GM13976 (cell line): ENCODE measurements around the gene RTTN.

ENCODE experiments used
- DNase-seq: peaks from one replicate; pipeline ENCODE4 v3.0.0; 2012; ENCODE audit warnings: low spot score
- in situ Hi-C: fragments of 300-500 bp; cut with MboI; formaldehyde crosslinking; loops from one replicate; pipeline ENCODE4 v1.12.0; 2022; ENCODE audit warnings: low sequenced_read_pairs, mixed read lengths, inconsistent platforms; ENCODE audit not compliant: unreplicated experiment
- TF ChIP-seq, protein P1 (sequence below): IDR thresholded peaks from 2 replicates; pipeline ENCODE4 v1.5.1; 2012; ENCODE audit warnings: borderline replicate concordance, mild to moderate bottlenecking; ENCODE audit not compliant: insufficient read depth; ENCODE audit errors: extremely low read depth, missing control alignments, control extremely low read depth

Gene RTTN

DNA sequence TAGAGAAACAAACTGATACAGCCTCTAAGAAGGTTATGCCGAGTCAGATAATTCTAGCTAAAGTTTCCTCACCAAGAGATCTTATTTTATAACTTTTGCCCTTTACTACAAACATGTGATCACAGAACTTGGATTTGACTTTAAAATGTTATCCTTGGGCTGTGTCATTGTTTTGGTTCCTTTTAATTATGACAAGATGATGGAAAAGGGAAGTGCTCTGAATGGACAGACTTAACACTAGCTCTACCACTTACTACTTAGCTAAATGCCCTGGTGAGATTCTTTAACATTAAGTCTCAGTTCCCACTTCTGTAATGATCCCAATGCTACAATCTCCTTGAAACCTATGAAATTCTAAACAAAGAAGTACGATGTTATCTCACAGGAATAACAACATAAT lies 69.9 kb downstream of the RTTN start:
- TF ChIP-seq, protein P1, sequence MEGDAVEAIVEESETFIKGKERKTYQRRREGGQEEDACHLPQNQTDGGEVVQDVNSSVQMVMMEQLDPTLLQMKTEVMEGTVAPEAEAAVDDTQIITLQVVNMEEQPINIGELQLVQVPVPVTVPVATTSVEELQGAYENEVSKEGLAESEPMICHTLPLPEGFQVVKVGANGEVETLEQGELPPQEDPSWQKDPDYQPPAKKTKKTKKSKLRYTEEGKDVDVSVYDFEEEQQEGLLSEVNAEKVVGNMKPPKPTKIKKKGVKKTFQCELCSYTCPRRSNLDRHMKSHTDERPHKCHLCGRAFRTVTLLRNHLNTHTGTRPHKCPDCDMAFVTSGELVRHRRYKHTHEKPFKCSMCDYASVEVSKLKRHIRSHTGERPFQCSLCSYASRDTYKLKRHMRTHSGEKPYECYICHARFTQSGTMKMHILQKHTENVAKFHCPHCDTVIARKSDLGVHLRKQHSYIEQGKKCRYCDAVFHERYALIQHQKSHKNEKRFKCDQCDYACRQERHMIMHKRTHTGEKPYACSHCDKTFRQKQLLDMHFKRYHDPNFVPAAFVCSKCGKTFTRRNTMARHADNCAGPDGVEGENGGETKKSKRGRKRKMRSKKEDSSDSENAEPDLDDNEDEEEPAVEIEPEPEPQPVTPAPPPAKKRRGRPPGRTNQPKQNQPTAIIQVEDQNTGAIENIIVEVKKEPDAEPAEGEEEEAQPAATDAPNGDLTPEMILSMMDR = no peak
- in situ Hi-C loops = no loop called here
- no peak for DNase-seq

DNA sequence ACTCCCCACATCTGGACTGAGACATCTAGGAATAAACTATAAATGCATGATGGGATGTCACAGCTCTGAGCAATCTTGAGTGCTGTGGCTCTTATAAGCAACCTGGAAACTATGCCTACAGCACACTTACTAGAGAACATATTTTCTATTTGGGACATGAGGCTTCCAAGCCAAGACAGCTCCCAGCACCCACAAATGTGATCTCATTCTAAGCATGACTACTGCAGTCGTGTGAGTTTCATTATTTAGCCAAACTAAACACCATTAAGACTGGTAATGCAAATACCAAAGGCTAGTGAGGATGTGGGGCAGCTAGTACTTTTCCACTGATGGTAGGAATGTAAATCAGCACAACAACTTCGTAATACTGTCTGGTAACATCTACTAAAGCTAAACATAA lies 72.5 kb downstream of the RTTN start:
- in situ Hi-C loops = no loop called here
- TF ChIP-seq, protein P1 = no peak
- no peak for DNase-seq

DNA sequence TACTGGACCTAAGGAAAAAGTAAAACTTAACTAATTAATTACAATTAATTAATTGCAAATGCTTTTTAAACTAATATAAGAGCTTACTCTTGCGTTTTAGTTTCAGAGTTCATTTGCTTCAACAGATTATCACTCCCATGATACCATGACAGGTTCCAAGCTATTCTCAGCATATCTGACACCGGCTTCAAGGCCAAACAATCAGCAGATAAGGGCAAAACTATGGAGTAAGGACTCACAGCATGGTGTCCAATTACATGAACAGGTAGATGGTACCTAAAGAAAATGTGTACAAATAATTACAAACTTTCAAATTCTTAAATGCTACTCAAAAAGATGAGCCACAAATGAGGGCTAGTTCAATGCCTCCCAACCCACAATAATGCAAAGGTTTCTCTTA lies 77.2 kb downstream of the RTTN start:
- DNase-seq = no peak
- TF ChIP-seq, protein P1 = no peak
- in situ Hi-C loops = no loop called here

DNA sequence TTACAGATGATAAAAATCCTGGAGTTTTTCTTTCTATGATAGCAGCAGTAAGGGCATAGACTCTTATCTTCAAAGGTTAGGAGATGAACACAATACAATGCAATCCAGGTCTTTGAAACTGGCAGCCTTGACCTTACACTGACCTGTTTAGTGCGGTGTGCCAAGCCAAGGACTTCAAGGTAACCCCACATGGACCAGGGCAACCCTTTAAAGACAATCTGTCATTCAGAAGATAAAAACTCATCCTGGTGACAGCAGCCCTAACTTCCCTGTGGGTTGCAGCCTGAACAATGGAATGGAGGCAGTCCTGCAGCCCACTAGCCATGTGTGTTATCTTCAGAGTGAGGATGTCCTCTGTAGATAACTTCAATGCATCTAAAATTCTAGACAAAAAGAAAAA lies 78.1 kb downstream of the RTTN start:
- no peak for DNase-seq
- TF ChIP-seq, protein P1 = no peak

DNA sequence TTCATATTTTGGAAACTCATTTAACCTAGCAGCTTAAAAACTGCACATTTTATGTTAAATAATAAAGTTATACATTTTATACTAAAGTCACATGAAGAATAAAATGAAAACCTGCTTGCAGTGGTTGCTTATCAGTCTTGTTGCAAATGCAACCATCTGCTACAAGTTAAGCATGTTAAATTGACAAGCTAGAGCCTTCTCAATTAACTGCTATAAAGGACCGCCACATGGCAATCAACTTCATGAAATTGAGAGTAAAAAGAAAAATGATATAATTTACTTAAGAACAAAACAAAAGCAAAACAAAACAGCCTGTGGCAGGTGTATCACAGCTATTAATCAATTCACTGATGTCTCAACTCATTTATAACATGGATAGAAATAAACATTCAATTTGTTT lies 78.7 kb downstream of the RTTN start:
- TF ChIP-seq, protein P1 = no peak
- no peak for DNase-seq
- in situ Hi-C loops = no loop called here

More for the DNA sequence above, 78.1 kb downstream of the RTTN start:
- in situ Hi-C loops = no loop called here

DNA sequence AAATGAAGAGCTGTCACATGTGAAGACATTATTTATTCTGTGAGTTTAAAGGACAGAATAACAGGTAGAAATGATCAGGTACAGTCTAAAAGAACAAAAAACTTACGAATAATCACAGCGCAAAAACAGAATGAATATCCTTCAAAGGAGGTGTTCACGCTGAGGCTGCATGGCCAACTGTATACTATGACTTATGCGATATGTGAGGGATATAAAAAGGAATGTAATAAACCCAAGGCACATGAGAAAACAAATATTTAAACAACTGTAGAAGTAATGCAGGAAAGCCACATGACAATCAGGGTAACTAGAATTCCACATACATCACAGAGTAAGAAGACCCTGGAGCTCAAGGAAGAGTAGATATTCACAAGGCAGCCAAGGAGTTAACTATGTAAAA lies 81.3 kb downstream of the RTTN start:
- no peak for DNase-seq
- TF ChIP-seq, protein P1 = no peak

DNA sequence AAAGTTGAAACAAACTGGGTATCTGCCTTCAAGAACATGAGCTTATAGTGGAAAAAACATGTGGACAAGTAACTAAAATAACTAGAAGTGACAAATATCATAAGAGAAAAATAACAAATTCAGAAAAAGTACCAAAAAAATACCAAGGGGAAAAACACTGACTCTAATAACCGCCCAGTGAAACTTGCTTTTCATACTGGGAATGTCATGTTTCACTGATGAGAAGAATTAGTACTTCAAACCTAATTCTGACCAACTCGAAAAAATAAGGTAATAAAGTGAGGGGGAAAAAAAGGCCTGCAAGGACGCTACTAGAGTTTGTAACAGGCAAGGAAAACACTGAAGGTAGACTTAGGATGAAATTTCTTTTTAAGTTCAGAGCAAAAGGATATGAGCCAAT lies 83.6 kb downstream of the RTTN start:
- in situ Hi-C loops = no loop called here
- DNase-seq = no peak
- TF ChIP-seq, protein P1 = no peak

More for the DNA sequence above, 81.3 kb downstream of the RTTN start:
- in situ Hi-C loops = no loop called here
